Osteocyte (in vitro differentiated cells): Measurements from ENCODE around the gene DNAL1. TPM values are rescaled to one million over a fixed set of nuclear protein-coding genes. Genes with fewer than 3 reads are reported as not detected.

ENCODE experiments used
- DNase-seq: peaks from one replicate; pipeline ENCODE4 v3.0.0; 2021; ENCODE audit warnings: mixed read lengths; ENCODE audit not compliant: unreplicated experiment; ENCODE audit errors: extremely low spot score
- H3K27ac Mint-ChIP-seq: one replicate; pipeline ENCODE4 v1.8.0; 2021; ENCODE audit warnings: mild to moderate bottlenecking, mixed read lengths; ENCODE audit not compliant: unreplicated experiment
- H3K27me3 Mint-ChIP-seq: one replicate; pipeline ENCODE4 v1.8.0; 2021; ENCODE audit warnings: mixed read lengths; ENCODE audit not compliant: unreplicated experiment
- H3K36me3 Mint-ChIP-seq: one replicate; pipeline ENCODE4 v1.8.0; 2021; ENCODE audit warnings: mixed read lengths; ENCODE audit not compliant: unreplicated experiment
- H3K4me1 Mint-ChIP-seq: one replicate; pipeline ENCODE4 v1.8.0; 2021; ENCODE audit warnings: mixed read lengths; ENCODE audit not compliant: unreplicated experiment
- H3K4me3 Mint-ChIP-seq: one replicate; pipeline ENCODE4 v1.8.0; 2021; ENCODE audit warnings: mild to moderate bottlenecking, moderate library complexity, mixed read lengths; ENCODE audit not compliant: unreplicated experiment
- H3K9me3 Mint-ChIP-seq: one replicate; pipeline ENCODE4 v1.8.0; 2021; ENCODE audit warnings: mixed read lengths; ENCODE audit not compliant: unreplicated experiment
- CTCF ChIP-seq: fragments of 200-600 bp; sonication (generic); IDR thresholded peaks from 2 replicates; pipeline ENCODE4 v1.5.0; 2021; ENCODE audit warnings: antibody characterized with exemption, mild to moderate bottlenecking, moderate library complexity
- total RNA-seq: library from RNA; stranded (reverse); gene quantifications from 2 replicates; pipeline ENCODE4 v1.2.1, GENCODE V29; 2021

The DNAL1 gene
- total RNA-seq, 1 donor from 2014 or later, result 12.5 TPM

GRCh38 chr14:73726025-73726961, 81.5 kb downstream of the DNAL1 start:
- H3K27ac Mint-ChIP-seq, result peak overlapping the region; percentile 94
- no peaks in the 10 kb centered on the region for H3K27me3 Mint-ChIP-seq
- H3K4me3 Mint-ChIP-seq, result no peak overlapping the region
- H3K9me3 Mint-ChIP-seq, result no peaks in the 10 kb centered on the region
- peaks cover 56% of the 10 kb centered on the region for H3K36me3 Mint-ChIP-seq
- TF ChIP-seq CTCF, result no peak
- DNase-seq, result peak; percentile 84
- peaks cover 73% of the 10 kb centered on the region for H3K4me1 Mint-ChIP-seq

GRCh38 chr14:73727166-73727565, 82.4 kb downstream of the DNAL1 start:
- peak overlapping the region; percentile 94 for H3K27ac Mint-ChIP-seq
- TF ChIP-seq CTCF, result no peak
- peaks cover 59% of the 10 kb centered on the region for H3K36me3 Mint-ChIP-seq
- peaks cover 68% of the 10 kb centered on the region for H3K4me1 Mint-ChIP-seq
- H3K9me3 Mint-ChIP-seq, result no peaks in the 10 kb centered on the region
- DNase-seq, result no peak
- H3K27me3 Mint-ChIP-seq, result no peaks in the 10 kb centered on the region
- no peak overlapping the region for H3K4me3 Mint-ChIP-seq

GRCh38 chr14:73728717-73729330, 84.0 kb downstream of the DNAL1 start:
- Mint-ChIP-seq H3K4me3 (no peak overlapping the region), H3K9me3 (no peaks in the 10 kb centered on the region), H3K27me3 (no peaks in the 10 kb centered on the region), H3K27ac (peak overlapping the region; percentile 76), H3K4me1 (peaks cover 54% of the 10 kb centered on the region), H3K36me3 (peaks cover 48% of the 10 kb centered on the region)
- peak; percentile 94 for TF ChIP-seq CTCF
- DNase-seq, result no peak

GRCh38 chr14:73729556-73730265, 84.9 kb downstream of the DNAL1 start:
- Mint-ChIP-seq H3K4me1 (peaks cover 45% of the 10 kb centered on the region), H3K27me3 (no peaks in the 10 kb centered on the region), H3K9me3 (no peaks in the 10 kb centered on the region), H3K27ac (peak overlapping the region; percentile 72), H3K36me3 (peaks cover 51% of the 10 kb centered on the region), H3K4me3 (no peak overlapping the region)
- no peak for TF ChIP-seq CTCF
- DNase-seq, result no peak
